H9 (cell line): Measurements from ENCODE around the gene DDX51. TPM values are rescaled to one million over a fixed set of nuclear protein-coding genes. Genes with fewer than 3 reads are reported as not detected.
A peak's percentile ranks its signal among the peaks of the same experiment; 100 is the strongest.

ENCODE experiments used
- DNase-seq: peaks from one replicate; pipeline ENCODE4 v3.0.0-alpha.2; 2017
- H2AFZ ChIP-seq: one replicate; pipeline ENCODE4 v1.6.1; 2013; ENCODE audit warnings: mild to moderate bottlenecking, low read length, control low read depth, moderate library complexity
- H2AK5ac ChIP-seq: 2 replicates; pipeline ENCODE4 v1.6.1; 2013; ENCODE audit warnings: low read length, control low read depth, mixed read lengths; ENCODE audit not compliant: insufficient read length
- H2BK120ac ChIP-seq: one replicate; pipeline ENCODE4 v1.6.1; 2013; ENCODE audit warnings: low read depth, mild to moderate bottlenecking, low read length, control low read depth, inconsistent platforms; ENCODE audit not compliant: poor library complexity, severe bottlenecking
- H2BK12ac ChIP-seq: 2 replicates; pipeline ENCODE4 v1.6.1; 2013; ENCODE audit warnings: low read length, control low read depth, mixed read lengths, low read depth; ENCODE audit not compliant: insufficient read length
- H2BK15ac ChIP-seq: 2 replicates; pipeline ENCODE4 v1.6.1; 2013; ENCODE audit warnings: low read depth, low read length, control low read depth
- H2BK20ac ChIP-seq: one replicate; pipeline ENCODE4 v1.6.1; 2013; ENCODE audit warnings: low read depth, mild to moderate bottlenecking, low read length, control low read depth, inconsistent platforms; ENCODE audit not compliant: poor library complexity, severe bottlenecking
- H2BK5ac ChIP-seq: 2 replicates; pipeline ENCODE4 v1.6.1; 2013; ENCODE audit warnings: low read length, control low read depth, mixed read lengths; ENCODE audit not compliant: insufficient read length
- H3K14ac ChIP-seq: 2 replicates; pipeline ENCODE4 v1.6.1; 2013; ENCODE audit warnings: low read length, control low read depth; ENCODE audit not compliant: insufficient read depth
- H3K18ac ChIP-seq: 2 replicates; pipeline ENCODE4 v1.6.1; 2013; ENCODE audit warnings: low read depth, mild to moderate bottlenecking, mixed read lengths, low read length, control low read depth; ENCODE audit not compliant: insufficient read length
- H3K23ac ChIP-seq: 2 replicates; pipeline ENCODE4 v1.6.1; 2013; ENCODE audit warnings: low read length, control low read depth, mixed read lengths, low read depth; ENCODE audit not compliant: insufficient read length
- H3K23me2 ChIP-seq: 2 replicates; pipeline ENCODE4 v1.6.1; 2013; ENCODE audit warnings: low read depth, mild to moderate bottlenecking, mixed read lengths, low read length, control low read depth; ENCODE audit not compliant: insufficient read length, poor library complexity, severe bottlenecking
- H3K27ac ChIP-seq: 2 replicates; pipeline ENCODE4 v1.5.1; 2013; ENCODE audit warnings: low read length, control low read depth, mixed read lengths, low read depth; ENCODE audit not compliant: insufficient read length
- H3K27me3 ChIP-seq: 2 replicates; pipeline ENCODE4 v1.6.1; 2013; ENCODE audit warnings: low read length, control low read depth, inconsistent platforms; ENCODE audit not compliant: insufficient read depth
- H3K4ac ChIP-seq: 2 replicates; pipeline ENCODE4 v1.6.1; 2013; ENCODE audit warnings: low read depth, mild to moderate bottlenecking, control low read depth, inconsistent platforms, low read length, moderate library complexity
- H3K4me1 ChIP-seq: 2 replicates; pipeline ENCODE4 v1.6.1; 2013; ENCODE audit warnings: low read length, control low read depth, inconsistent platforms; ENCODE audit not compliant: insufficient read depth
- H3K4me2 ChIP-seq: 2 replicates; pipeline ENCODE4 v1.6.1; 2013; ENCODE audit warnings: low read length, control low read depth, mixed read lengths; ENCODE audit not compliant: insufficient read length, insufficient read depth
- H3K56ac ChIP-seq: 2 replicates; pipeline ENCODE4 v1.6.1; 2013; ENCODE audit warnings: low read depth, mild to moderate bottlenecking, mixed read lengths, low read length, control low read depth; ENCODE audit not compliant: insufficient read length
- H3K79me1 ChIP-seq: 2 replicates; pipeline ENCODE4 v1.6.1; 2013; ENCODE audit warnings: low read depth, mild to moderate bottlenecking, moderate library complexity, low read length, control low read depth, inconsistent platforms; ENCODE audit not compliant: insufficient read depth, poor library complexity, severe bottlenecking
- H3K79me2 ChIP-seq: 2 replicates; pipeline ENCODE4 v1.6.1; 2013; ENCODE audit warnings: low read length, control low read depth, inconsistent platforms; ENCODE audit not compliant: insufficient read depth
- H3K9ac ChIP-seq: 2 replicates; pipeline ENCODE4 v1.6.1; 2013; ENCODE audit warnings: low read length, control low read depth, mixed read lengths; ENCODE audit not compliant: insufficient read length; ENCODE audit errors: extremely low read depth
- H3K9me3 ChIP-seq: one replicate; pipeline ENCODE4 v1.6.1; 2013; ENCODE audit warnings: low read depth, low read length, inconsistent platforms; ENCODE audit not compliant: control insufficient read depth
- H3T11ph ChIP-seq: one replicate; pipeline ENCODE4 v1.6.1; 2013; ENCODE audit warnings: mild to moderate bottlenecking, low read length, control low read depth, inconsistent platforms
- H4K20me1 ChIP-seq: one replicate; pipeline ENCODE4 v1.6.1; 2013; ENCODE audit not compliant: control insufficient read depth, insufficient read length, insufficient read depth
- H4K5ac ChIP-seq: 2 replicates; pipeline ENCODE4 v1.6.1; 2013; ENCODE audit warnings: low read depth, mild to moderate bottlenecking, mixed read lengths, low read length, control low read depth; ENCODE audit not compliant: insufficient read length
- H4K8ac ChIP-seq: replicated peaks from 2 replicates; pipeline ENCODE4 v1.6.1; 2013; ENCODE audit warnings: low read length, control low read depth, mixed read lengths, low read depth; ENCODE audit not compliant: insufficient read length
- H4K91ac ChIP-seq: 2 replicates; pipeline ENCODE4 v1.6.1; 2013; ENCODE audit warnings: low read depth, mild to moderate bottlenecking, moderate library complexity, mixed read lengths, low read length, control low read depth; ENCODE audit not compliant: insufficient read length
- H3K27ac Mint-ChIP-seq, 3 experiments: 2 replicates in 2 of 3; 3 replicates in 1 of 3; pipeline ENCODE4 v1.8.0; 2020 to 2021; ENCODE audit warnings: mixed read lengths in 3 of 3, mild to moderate bottlenecking in 1 of 3, moderate library complexity in 1 of 3
- H3K27me3 Mint-ChIP-seq: 2 replicates; pipeline ENCODE4 v1.8.0; 2021; ENCODE audit warnings: low read depth, mild to moderate bottlenecking, moderate library complexity, mixed read lengths
- H3K36me3 Mint-ChIP-seq, 3 experiments: 2 replicates in 2 of 3; 3 replicates in 1 of 3; pipeline ENCODE4 v1.8.0; 2020 to 2021; ENCODE audit warnings: low read depth in 3 of 3, mixed read lengths in 3 of 3; ENCODE audit not compliant: insufficient read depth in 1 of 3
- H3K4me1 Mint-ChIP-seq, 2 experiments: 2 replicates each; pipeline ENCODE4 v1.8.0; 2020; ENCODE audit warnings: mixed read lengths in 2 of 2
- H3K4me3 Mint-ChIP-seq, 2 experiments: 2 replicates in 1 of 2; 3 replicates in 1 of 2; pipeline ENCODE4 v1.8.0; 2020 to 2021; ENCODE audit warnings: mild to moderate bottlenecking in 2 of 2, mixed read lengths in 2 of 2, moderate library complexity in 1 of 2
- H3K9me3 Mint-ChIP-seq, 2 experiments: 2 replicates in 1 of 2; 3 replicates in 1 of 2; pipeline ENCODE4 v1.8.0; 2020; ENCODE audit warnings: mild to moderate bottlenecking in 2 of 2, mixed read lengths in 2 of 2, moderate library complexity in 1 of 2
- CTCF ChIP-seq: fragments of 200-600 bp; sonication (generic); conservative IDR thresholded peaks from 3 replicates; pipeline ENCODE4 v1.8.0; 2021; ENCODE audit warnings: antibody characterized with exemption, mild to moderate bottlenecking
- WGBS: extraction: QIAGEN DNeasy Blood & Tissue Kit; methylation state at CpG from one replicate; pipeline ENCODE4 v1.1.7; 2013; ENCODE audit warnings: missing lambda C conversion rate, low lambda C conversion rate, mixed read lengths; ENCODE audit not compliant: insufficient read length; ENCODE audit errors: extremely low coverage; 5-methylcytosine and 5-hydroxymethylcytosine counted together
- total RNA-seq: library from RNA; stranded (reverse); gene quantifications from 2 replicates; pipeline ENCODE4 v1.2.1, GENCODE V29; 2021

DDX51 gene
- total RNA-seq, 1 experiment from 2014 or later, result 37.9 TPM

GRCh38 chr12:132143336-132144071, 615 bp downstream of the DDX51 start:
- Histone ChIP-seq H3K4me2 (peak overlapping the region; percentile 79), H3K14ac (no peak overlapping the region; the same call in 1 of the 2 replicates), H3K79me2 (peaks cover 5% of the 10 kb centered on the region; the same call in 1 of the 2 replicates), H2BK15ac (no peak overlapping the region), H3K23ac (no peak overlapping the region), H3K56ac (no peak overlapping the region), H3K9ac (peak overlapping the region; percentile 11), H4K20me1 (no peaks in the 10 kb centered on the region), H3K9me3 (no peaks in the 10 kb centered on the region), H2AK5ac (no peak overlapping the region), H2BK5ac (no peak overlapping the region), H3K79me1 (peaks cover 12% of the 10 kb centered on the region), H3K27ac (no peak overlapping the region), H3K4me1 (peaks cover 3% of the 10 kb centered on the region; the same call in 1 of the 2 replicates), H3K23me2 (peaks cover 5% of the 10 kb centered on the region), H3K4ac (no peak overlapping the region), H3T11ph (no peak overlapping the region), H2BK120ac (no peak overlapping the region), H4K91ac (no peak overlapping the region), H4K8ac (no peak overlapping the region), H2AFZ (no peak overlapping the region), H3K27me3 (no peaks in the 10 kb centered on the region), H2BK12ac (no peak overlapping the region), H3K18ac (no peak overlapping the region), H4K5ac (no peak overlapping the region), H2BK20ac (no peak overlapping the region)
- Mint-ChIP-seq H3K36me3 (peaks cover 35 to 62% (median 57%) of the 10 kb centered on the region in 3 experiments), H3K27me3 (no peaks in the 10 kb centered on the region; the same call in none of the 2 replicates), H3K9me3 (no peaks in the 10 kb centered on the region), H3K4me3 (peak overlapping the region; percentile 82 to 84), H3K4me1 (peaks cover 7 to 10% of the 10 kb centered on the region in 2 experiments), H3K27ac (peak overlapping the region in 1 of 3 experiments; percentile 61; a peak in 1 of 7 replicates)
- no peak for TF ChIP-seq CTCF
- no peak for DNase-seq
- WGBS, result no CpG with 5 or more reads among the region's 82 CpGs
